B cell (primary cell): ENCODE results near the gene THOC5. TPM values are rescaled to one million over a fixed set of nuclear protein-coding genes. Genes with fewer than 3 reads are reported as not detected.

Experiments used
- ATAC-seq: fragments of 200-7000 bp; cut with Tn5 transposase; one replicate; pipeline ENCODE4 v1.10.0; 2021; ENCODE audit warnings: low read depth, mild to moderate bottlenecking, moderate number of reproducible peaks, moderate library complexity
- CTCF ChIA-PET: fragments of 350-600 bp; sonication (Branson Sonifier 250); formaldehyde crosslinking; loops from one replicate; lab custom pipeline; 2021; ENCODE audit warnings: antibody characterized with exemption, inconsistent platforms; lab: Charles Lee
- POLR2A ChIA-PET: fragments of 350-600 bp; sonication (Branson Sonifier 250); formaldehyde crosslinking; loops from one replicate; lab custom pipeline; 2021; ENCODE audit warnings: antibody characterized with exemption; lab: Charles Lee
- DNase-seq: peaks from one replicate; pipeline ENCODE4 v3.0.0; 2013
- H2AFZ ChIP-seq: 2 replicates; pipeline ENCODE4 v1.6.1; 2012; ENCODE audit warnings: mild to moderate bottlenecking, low read depth, low read length; ENCODE audit not compliant: insufficient read depth, poor library complexity, severe bottlenecking
- H3K27ac ChIP-seq, 2 donors: 1 replicate in 1 of 2; 2 replicates in 1 of 2; pipeline ENCODE4 v1.5.1; 2012 to 2013; ENCODE audit warnings: low read length in 2 of 2, mild to moderate bottlenecking in 2 of 2, moderate library complexity in 1 of 2
- H3K27me3 ChIP-seq, 4 experiments: fragments of 200-600 bp in 1 of 4; sonication (generic) in 1 of 4; replicated peaks in 1 of 4; 1 replicate in 2 of 4; 2 replicates in 2 of 4; pipeline versions ENCODE4 v1.6.1 to v1.7.0; 2013 to 2016; ENCODE audit warnings: low read length in 3 of 4, mild to moderate bottlenecking in 2 of 4, mixed read lengths in 1 of 4, moderate library complexity in 1 of 4; ENCODE audit not compliant: insufficient read depth in 4 of 4, control insufficient read depth in 3 of 4; ENCODE audit errors: control extremely low read depth in 1 of 4
- H3K36me3 ChIP-seq, 2 experiments: replicated peaks in 1 of 2; 1 replicate in 1 of 2; 2 replicates in 1 of 2; pipeline versions ENCODE4 v1.6.1 to v1.7.1; 2013; ENCODE audit warnings: low read length in 1 of 2; ENCODE audit not compliant: insufficient read depth in 2 of 2, control insufficient read depth in 1 of 2; ENCODE audit errors: control extremely low read depth in 1 of 2, extremely low read depth in 1 of 2
- H3K4me1 ChIP-seq, 2 donors: fragments of 200-600 bp in 1 of 2; sonication (generic) in 1 of 2; 1 replicate in 1 of 2; 2 replicates in 1 of 2; pipeline versions ENCODE4 v1.5.1 to v1.6.1; 2013 to 2017; ENCODE audit warnings: low read length in 2 of 2; ENCODE audit not compliant: control insufficient read depth in 2 of 2, insufficient read depth in 2 of 2
- H3K4me2 ChIP-seq: replicated peaks from 2 replicates; pipeline ENCODE3; 2012; ENCODE audit warnings: mild to moderate bottlenecking, low read depth, low read length; ENCODE audit not compliant: poor library complexity, severe bottlenecking
- H3K4me3 ChIP-seq, 5 experiments: fragments of 200-600 bp in 1 of 5; sonication (generic) in 1 of 5; 1 replicate in 3 of 5; 2 replicates in 2 of 5; pipeline versions ENCODE4 v1.5.1 to v1.7.0; 2011 to 2016; ENCODE audit warnings: low read length in 4 of 5, mild to moderate bottlenecking in 4 of 5, low read depth in 2 of 5, control low read depth in 1 of 5, moderate library complexity in 1 of 5; ENCODE audit not compliant: insufficient read depth in 1 of 5; ENCODE audit errors: control extremely low read depth in 1 of 5, extremely low read depth in 1 of 5
- H3K79me2 ChIP-seq: fragments of 200-600 bp; sonication (generic); one replicate; pipeline ENCODE4 v1.6.0; 2016; ENCODE audit warnings: low read length; ENCODE audit not compliant: control insufficient read depth, insufficient read depth
- H3K9ac ChIP-seq: fragments of 200-600 bp; sonication (generic); 2 replicates; pipeline ENCODE4 v1.6.1; 2017; ENCODE audit warnings: mild to moderate bottlenecking, low read length, moderate library complexity
- H3K9me3 ChIP-seq, 3 donors: one replicate each; pipeline versions ENCODE4 v1.6.1 to v1.7.1; 2013; ENCODE audit warnings: low read length in 2 of 3; ENCODE audit not compliant: control insufficient read depth in 2 of 3, insufficient read depth in 1 of 3; ENCODE audit errors: control extremely low read depth in 1 of 3
- H4K20me1 ChIP-seq: 2 replicates; pipeline ENCODE4 v1.6.0; 2012; ENCODE audit warnings: mild to moderate bottlenecking, low read length; ENCODE audit not compliant: insufficient read depth, control insufficient read depth, poor library complexity, severe bottlenecking
- H3K27ac Mint-ChIP-seq: one replicate; pipeline ENCODE4 v1.8.0; 2021; ENCODE audit warnings: mixed read lengths
- H3K27me3 Mint-ChIP-seq: one replicate; pipeline ENCODE4 v1.8.0; 2021; ENCODE audit warnings: mixed read lengths
- H3K4me1 Mint-ChIP-seq: one replicate; pipeline ENCODE4 v1.8.0; 2021; ENCODE audit warnings: mixed read lengths
- H3K4me3 Mint-ChIP-seq: one replicate; pipeline ENCODE4 v1.8.0; 2021; ENCODE audit warnings: mixed read lengths
- H3K9me3 Mint-ChIP-seq: one replicate; pipeline ENCODE4 v1.8.0; 2022; ENCODE audit warnings: mixed read lengths; ENCODE audit not compliant: insufficient read depth
- CTCF ChIP-seq: fragments of 200-600 bp; IDR thresholded peaks from one replicate; pipeline ENCODE4 v1.8.0; 2022; ENCODE audit warnings: antibody characterized with exemption, mild to moderate bottlenecking
- EZH2 ChIP-seq: IDR thresholded peaks from 2 replicates; pipeline ENCODE4 v1.6.1; 2012; ENCODE audit warnings: borderline replicate concordance, low read depth, mild to moderate bottlenecking, moderate library complexity, low read length; ENCODE audit not compliant: insufficient read depth, poor library complexity, severe bottlenecking
- WGBS: methylation state at CpG from one replicate; pipeline ENCODE4 v1.1.5; 2013; ENCODE audit warnings: missing lambda C conversion rate; ENCODE audit not compliant: insufficient coverage; 5-methylcytosine and 5-hydroxymethylcytosine counted together
- intact Hi-C: fragments of 100-400 bp; cut with micrococcal nuclease; formaldehyde crosslinking; loops from one replicate; pipeline ENCODE4 v1.10.0; 2022
- polyA plus RNA-seq: library from polyadenylated mRNA; depleted of rRNA; stranded (reverse); fragments of >200 nt; gene quantifications from 2 replicates; pipeline ENCODE4 v1.2.3, GENCODE V29; 2012
- total RNA-seq, 2 donors: library from RNA; stranded (reverse); fragments of 120-200 nt in 1 of 2; gene quantifications; 1 replicate in 1 of 2; 2 replicates in 1 of 2; pipeline versions ENCODE4 v1.2.3 to v1.2.4, GENCODE V29; 2013 to 2022

The THOC5 gene
- total and polyA plus RNA-seq, 2 donors (not counting 1 experiment from before 2014, with no cell fraction given) = 26.5 to 59.1 TPM

GRCh38 chr22:29461263-29461662, 92.3 kb downstream of the THOC5 start:
- Histone ChIP-seq H3K79me2 (no peaks in the 10 kb centered on the region), H3K9ac (no peak overlapping the region), H3K36me3 (no peaks in the 10 kb centered on the region), H3K27ac (no peak overlapping the region), H2AFZ (no peak overlapping the region), H3K4me3 (no peak overlapping the region), H3K4me1 (peaks cover 0 to 3% of the 10 kb centered on the region in 2 donors), H3K9me3 (no peaks in the 10 kb centered on the region), H3K4me2 (no peak overlapping the region), H3K27me3 (no peaks in the 10 kb centered on the region), H4K20me1 (no peaks in the 10 kb centered on the region)
- ATAC-seq (no peak), DNase-seq (no peak)
- Mint-ChIP-seq H3K4me1 (peaks cover 1% of the 10 kb centered on the region), H3K27ac (peak overlapping the region; percentile 47), H3K9me3 (no peaks in the 10 kb centered on the region), H3K4me3 (no peak overlapping the region), H3K27me3 (no peaks in the 10 kb centered on the region)
- ChIA-PET CTCF (interaction anchor here (0.6 to 0.9 kb wide), 3 partner anchors 8 to 84 kb away, joined by 3 to 4 read pairs (median 3); no protein-coding TSS in a partner anchor), POLR2A (no interaction called here)
- TF ChIP-seq EZH2 = no peak
- TF ChIP-seq CTCF = no peak
- WGBS = 93% methylated on average over 3 of the region's 5 CpGs
- intact Hi-C loops = no loop called here

GRCh38 chr22:29459773-29460172, 93.8 kb downstream of the THOC5 start:
- DNase-seq = no peak
- Histone ChIP-seq H2AFZ (no peak overlapping the region), H3K4me2 (no peak overlapping the region), H3K27me3 (no peaks in the 10 kb centered on the region), H3K4me3 (no peak overlapping the region), H3K27ac (no peak overlapping the region), H3K9me3 (no peaks in the 10 kb centered on the region), H3K4me1 (peaks cover 0 to 3% of the 10 kb centered on the region in 2 donors), H3K79me2 (no peaks in the 10 kb centered on the region), H4K20me1 (no peaks in the 10 kb centered on the region), H3K9ac (no peak overlapping the region), H3K36me3 (no peaks in the 10 kb centered on the region)
- H3K27me3 Mint-ChIP-seq = no peaks in the 10 kb centered on the region
- intact Hi-C loops = no loop called here
- CTCF ChIA-PET = no interaction called here
- H3K9me3 Mint-ChIP-seq = no peaks in the 10 kb centered on the region
- 89% methylated on average over 8 of the region's 9 CpGs for WGBS
- TF ChIP-seq EZH2 (no peak), CTCF (no peak)
- POLR2A ChIA-PET = no interaction called here
- H3K4me3 Mint-ChIP-seq = no peak overlapping the region
- ATAC-seq = no peak
- no peak overlapping the region for H3K27ac Mint-ChIP-seq
- peaks cover 1% of the 10 kb centered on the region for H3K4me1 Mint-ChIP-seq
